HCT116 (cell line): ENCODE results near the gene LRP1B. TPM values are rescaled to one million over a fixed set of nuclear protein-coding genes. Genes with fewer than 3 reads are reported as not detected.

ENCODE experiments used
- ATAC-seq: fragments of 200-7000 bp; cut with Tn5 transposase; 2 replicates; pipeline ENCODE4 v1.9.1; 2020; ENCODE audit warnings: mild to moderate bottlenecking, moderate library complexity
- BruUV-seq: library from RNA; stranded (reverse); fragments of 400-500 nt; replicated peaks from 2 replicates; lab custom pipeline; 2021; lab: Mats Ljungman, UMichigan
- CTCF ChIA-PET: fragments of 300-600 bp; sonication (Branson Sonifier 250); formaldehyde crosslinking; loops from one replicate; lab custom pipeline; 2021; ENCODE audit warnings: antibody characterized with exemption; lab: Charles Lee
- POLR2A ChIA-PET: fragments of 300-600, 350-600 bp; sonication (Branson Sonifier 250); formaldehyde crosslinking; loops from one replicate; lab custom pipeline; 2021; ENCODE audit warnings: antibody characterized with exemption; lab: Charles Lee
- RAD21 ChIA-PET, 2 experiments: fragments of 300-600 bp; sonication (Branson Sonifier 250); formaldehyde crosslinking; loops; one replicate each; lab custom pipeline; 2023; ENCODE audit warnings: low total read pairs in 2 of 2; ENCODE audit not compliant: uncharacterized antibody in 2 of 2, unreplicated experiment in 2 of 2, low non-redundant PET in 1 of 2; lab: Charles Lee
- DNase-seq: peaks from one replicate; pipeline ENCODE4 v3.0.0-alpha.2; 2010; ENCODE audit warnings: low read depth, low spot score
- H2AFZ ChIP-seq: fragments of 200-600 bp; shearing (Covaris generic), sonication (generic); 2 replicates; pipeline ENCODE4 v1.6.1; 2017; ENCODE audit warnings: low read depth, mixed run types, mixed read lengths, antibody characterized with exemption, low read length; ENCODE audit not compliant: poor library complexity, severe bottlenecking
- H3K27ac ChIP-seq: 2 replicates; pipeline ENCODE4 v1.5.1; 2012; ENCODE audit warnings: low read depth, low read length
- H3K27me3 ChIP-seq: fragments of 200-600 bp; sonication (generic); 2 replicates; pipeline ENCODE4 v1.6.1; 2016; ENCODE audit warnings: mixed run types, low read length, mixed read lengths; ENCODE audit not compliant: insufficient read depth
- H3K36me3 ChIP-seq, 2 experiments: fragments of 200-500 bp in 1 of 2; fragments of 200-600 bp in 1 of 2; sonication (Bioruptor generic) in 1 of 2; sonication (generic) in 1 of 2; 2 replicates each; pipeline versions ENCODE4 v1.5.1 to v1.6.1; 2014 to 2016; ENCODE audit warnings: low read length in 2 of 2, inconsistent platforms in 1 of 2, mixed read lengths in 1 of 2, mixed run types in 1 of 2; ENCODE audit not compliant: insufficient read depth in 2 of 2, control insufficient read depth in 1 of 2
- H3K4me1 ChIP-seq, 2 experiments: fragments of 200-600 bp in 1 of 2; sonication (generic) in 1 of 2; 2 replicates each; pipeline versions ENCODE4 v1.5.1 to v1.6.1; 2012 to 2017; ENCODE audit warnings: low read length in 2 of 2, inconsistent platforms in 1 of 2, mild to moderate bottlenecking in 1 of 2, mixed read lengths in 1 of 2, mixed run types in 1 of 2, moderate library complexity in 1 of 2; ENCODE audit not compliant: insufficient read depth in 2 of 2, control insufficient read depth in 1 of 2
- H3K4me2 ChIP-seq: fragments of 200-600 bp; sonication (generic); 2 replicates; pipeline ENCODE4 v1.6.1; 2017; ENCODE audit warnings: mixed run types, low read length, mixed read lengths
- H3K4me3 ChIP-seq, 2 experiments: fragments of 200-600 bp in 1 of 2; sonication (generic) in 1 of 2; replicated peaks in 1 of 2; 2 replicates each; pipeline ENCODE4 v1.5.1; 2011 to 2016; ENCODE audit warnings: low read length in 2 of 2, control low read depth in 1 of 2, low read depth in 1 of 2, mild to moderate bottlenecking in 1 of 2, mixed read lengths in 1 of 2, mixed run types in 1 of 2
- H3K79me2 ChIP-seq: fragments of 200-600 bp; sonication (generic); 2 replicates; pipeline ENCODE4 v1.6.1; 2017; ENCODE audit warnings: mild to moderate bottlenecking, mixed run types, low read length, moderate library complexity, mixed read lengths; ENCODE audit not compliant: insufficient read depth
- H3K9ac ChIP-seq: fragments of 200-600 bp; sonication (generic); 2 replicates; pipeline ENCODE4 v1.6.1; 2016; ENCODE audit warnings: low read length, mixed read lengths
- H3K9me2 ChIP-seq: fragments of 200-600 bp; sonication (generic), shearing (Covaris generic); 2 replicates; pipeline ENCODE4 v1.6.1; 2017; ENCODE audit warnings: mixed run types, mild to moderate bottlenecking, moderate library complexity; ENCODE audit not compliant: insufficient read depth
- H3K9me3 ChIP-seq, 2 experiments: fragments of 200-500 bp in 1 of 2; fragments of 200-600 bp in 1 of 2; sonication (Bioruptor generic) in 1 of 2; sonication (generic) in 1 of 2; 2 replicates each; pipeline ENCODE4 v1.6.1; 2014 to 2017; ENCODE audit warnings: low read length in 2 of 2, mixed read lengths in 2 of 2, inconsistent platforms in 1 of 2, low read depth in 1 of 2, mild to moderate bottlenecking in 1 of 2, mixed run types in 1 of 2, moderate library complexity in 1 of 2; ENCODE audit not compliant: control insufficient read depth in 1 of 2, insufficient read depth in 1 of 2
- H4K20me1 ChIP-seq: fragments of 200-600 bp; sonication (generic), shearing (Covaris generic); 2 replicates; pipeline ENCODE4 v1.6.1; 2017; ENCODE audit warnings: mixed run types, mild to moderate bottlenecking, moderate library complexity; ENCODE audit not compliant: insufficient read depth
- CEBPB ChIP-seq: IDR thresholded peaks from 2 replicates; pipeline ENCODE4 v1.6.1; 2012; ENCODE audit warnings: low read depth
- EZH2 ChIP-seq: fragments of 200-600 bp; sonication (generic); IDR thresholded peaks from 2 replicates; pipeline ENCODE4 v1.6.1; 2017; ENCODE audit warnings: antibody characterized with exemption, mixed run types
- ZFX ChIP-seq: fragments of 450-650 bp; IDR thresholded peaks from 2 replicates; pipeline ENCODE4 v1.6.1; 2017
- ZNF274 ChIP-seq: fragments of 200-500 bp; sonication (Bioruptor generic); IDR thresholded peaks from 2 replicates; pipeline ENCODE4 v1.6.1; 2014; ENCODE audit warnings: mild to moderate bottlenecking, low read depth, low read length, inconsistent platforms
- intact Hi-C: fragments of 100-400 bp; cut with micrococcal nuclease; formaldehyde crosslinking; loops from 2 replicates; pipeline ENCODE4 v1.10.0; 2022
- total RNA-seq: library from RNA; stranded (reverse); gene quantifications from one replicate; pipeline ENCODE4 v1.2.1, GENCODE V29; 2021; ENCODE audit not compliant: unreplicated experiment
- TF ChIP-seq, protein P1 (sequence below): IDR thresholded peaks from 2 replicates; pipeline ENCODE4 v1.6.1; 2011; ENCODE audit warnings: mild to moderate bottlenecking, low read length, moderate library complexity; ENCODE audit not compliant: insufficient replicate concordance; ENCODE audit errors: extremely low read depth
- TF ChIP-seq, protein P2 (sequence below), 3 experiments: fragments of 200-600 bp in 1 of 3; sonication (generic) in 1 of 3; IDR thresholded peaks in 2 of 3; conservative IDR thresholded peaks in 1 of 3; 2 replicates each; pipeline ENCODE4 v1.5.1; 2012 to 2017; ENCODE audit warnings: low read depth in 2 of 3, low read length in 2 of 3, antibody characterized with exemption in 1 of 3, borderline replicate concordance in 1 of 3, control low read depth in 1 of 3, mild to moderate bottlenecking in 1 of 3, mixed read lengths in 1 of 3, mixed run types in 1 of 3, moderate library complexity in 1 of 3; ENCODE audit not compliant: insufficient read depth in 1 of 3
- TF ChIP-seq, protein P3 (sequence below): IDR thresholded peaks from 2 replicates; pipeline ENCODE4 v1.6.1; 2012

Gene LRP1B
- total RNA-seq, 1 experiment from 2014 or later = 0.34 TPM

DNA sequence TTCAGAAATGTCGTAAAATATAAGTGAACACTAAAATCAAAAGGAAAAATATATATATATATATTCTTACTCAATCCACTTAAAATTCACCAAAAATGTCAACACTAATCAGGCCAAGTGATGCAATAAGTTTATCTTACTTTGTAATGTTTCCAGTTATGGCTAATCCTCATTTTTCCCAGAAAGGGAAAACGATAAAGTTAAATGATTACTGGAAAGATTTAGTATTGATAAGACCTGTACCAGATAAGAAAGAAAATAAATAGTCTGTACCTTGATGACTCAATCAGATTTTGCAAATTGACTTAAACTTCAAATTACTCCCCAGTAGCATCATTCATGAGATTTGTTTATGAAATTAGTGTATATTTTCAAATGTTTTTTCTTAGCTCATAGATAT lies 407.0 kb downstream of the LRP1B start (continued):
- TF ChIP-seq, protein P1, sequence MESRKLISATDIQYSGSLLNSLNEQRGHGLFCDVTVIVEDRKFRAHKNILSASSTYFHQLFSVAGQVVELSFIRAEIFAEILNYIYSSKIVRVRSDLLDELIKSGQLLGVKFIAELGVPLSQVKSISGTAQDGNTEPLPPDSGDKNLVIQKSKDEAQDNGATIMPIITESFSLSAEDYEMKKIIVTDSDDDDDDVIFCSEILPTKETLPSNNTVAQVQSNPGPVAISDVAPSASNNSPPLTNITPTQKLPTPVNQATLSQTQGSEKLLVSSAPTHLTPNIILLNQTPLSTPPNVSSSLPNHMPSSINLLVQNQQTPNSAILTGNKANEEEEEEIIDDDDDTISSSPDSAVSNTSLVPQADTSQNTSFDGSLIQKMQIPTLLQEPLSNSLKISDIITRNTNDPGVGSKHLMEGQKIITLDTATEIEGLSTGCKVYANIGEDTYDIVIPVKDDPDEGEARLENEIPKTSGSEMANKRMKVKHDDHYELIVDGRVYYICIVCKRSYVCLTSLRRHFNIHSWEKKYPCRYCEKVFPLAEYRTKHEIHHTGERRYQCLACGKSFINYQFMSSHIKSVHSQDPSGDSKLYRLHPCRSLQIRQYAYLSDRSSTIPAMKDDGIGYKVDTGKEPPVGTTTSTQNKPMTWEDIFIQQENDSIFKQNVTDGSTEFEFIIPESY = no peak
- no peak for TF ChIP-seq CEBPB
- TF ChIP-seq, protein P2, sequence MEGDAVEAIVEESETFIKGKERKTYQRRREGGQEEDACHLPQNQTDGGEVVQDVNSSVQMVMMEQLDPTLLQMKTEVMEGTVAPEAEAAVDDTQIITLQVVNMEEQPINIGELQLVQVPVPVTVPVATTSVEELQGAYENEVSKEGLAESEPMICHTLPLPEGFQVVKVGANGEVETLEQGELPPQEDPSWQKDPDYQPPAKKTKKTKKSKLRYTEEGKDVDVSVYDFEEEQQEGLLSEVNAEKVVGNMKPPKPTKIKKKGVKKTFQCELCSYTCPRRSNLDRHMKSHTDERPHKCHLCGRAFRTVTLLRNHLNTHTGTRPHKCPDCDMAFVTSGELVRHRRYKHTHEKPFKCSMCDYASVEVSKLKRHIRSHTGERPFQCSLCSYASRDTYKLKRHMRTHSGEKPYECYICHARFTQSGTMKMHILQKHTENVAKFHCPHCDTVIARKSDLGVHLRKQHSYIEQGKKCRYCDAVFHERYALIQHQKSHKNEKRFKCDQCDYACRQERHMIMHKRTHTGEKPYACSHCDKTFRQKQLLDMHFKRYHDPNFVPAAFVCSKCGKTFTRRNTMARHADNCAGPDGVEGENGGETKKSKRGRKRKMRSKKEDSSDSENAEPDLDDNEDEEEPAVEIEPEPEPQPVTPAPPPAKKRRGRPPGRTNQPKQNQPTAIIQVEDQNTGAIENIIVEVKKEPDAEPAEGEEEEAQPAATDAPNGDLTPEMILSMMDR (IDR thresholded peaks at IDR 0.05 in 2 of 3, conservative IDR thresholded peaks at IDR 0.05 in 1 of 3; ENCODE audit: borderline replicate concordance in 1 of 3, insufficient read depth in 1 of 3, low read depth in 2 of 3, low read length in 2 of 3) = no peak
- TF ChIP-seq, protein P3, sequence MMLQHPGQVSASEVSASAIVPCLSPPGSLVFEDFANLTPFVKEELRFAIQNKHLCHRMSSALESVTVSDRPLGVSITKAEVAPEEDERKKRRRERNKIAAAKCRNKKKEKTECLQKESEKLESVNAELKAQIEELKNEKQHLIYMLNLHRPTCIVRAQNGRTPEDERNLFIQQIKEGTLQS = no peak
- TF ChIP-seq ZNF274 = no peak
- TF ChIP-seq EZH2 = no peak

DNA sequence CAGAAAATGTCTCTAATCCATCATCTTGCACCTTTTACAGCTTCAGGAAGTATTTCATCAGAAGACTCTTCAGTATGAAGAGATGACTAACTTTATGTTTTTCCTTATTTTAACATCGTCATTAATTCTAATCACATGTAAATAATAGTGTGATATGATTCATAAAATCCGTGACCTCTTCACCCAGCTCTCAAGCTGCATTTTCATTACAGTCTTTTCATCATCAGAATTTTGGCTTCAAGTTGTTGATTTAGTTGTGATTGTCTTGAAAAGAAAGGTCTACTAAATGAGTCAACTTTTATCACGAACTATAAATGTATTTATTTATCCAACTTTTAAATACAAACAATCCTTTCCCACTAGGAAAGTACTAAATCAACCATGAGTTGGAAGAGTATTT lies 410.3 kb downstream of the LRP1B start:
- DNase-seq (no peak), ATAC-seq (no peak)
- ChIA-PET RAD21 (no interaction called here), POLR2A (no interaction called here), CTCF (no interaction called here)
- no peak overlapping the region for H2AFZ ChIP-seq
- H3K36me3 ChIP-seq = no peaks in the 10 kb centered on the region
- no peaks in the 10 kb centered on the region for H4K20me1 ChIP-seq
- H3K9me2 ChIP-seq = no peaks in the 10 kb centered on the region
- intact Hi-C loops = no loop called here
- no peaks in the 10 kb centered on the region for H3K27me3 ChIP-seq
- no peak overlapping the region for H3K9ac ChIP-seq
- H3K9me3 ChIP-seq = no peaks in the 10 kb centered on the region
- H3K27ac ChIP-seq = no peak overlapping the region
- no TSS peak for BruUV-seq
- no peak overlapping the region for H3K4me2 ChIP-seq
- no peak for TF ChIP-seq ZFX
- TF ChIP-seq, protein P2 (IDR thresholded peaks at IDR 0.05 in 2 of 3, conservative IDR thresholded peaks at IDR 0.05 in 1 of 3; ENCODE audit: borderline replicate concordance in 1 of 3, insufficient read depth in 1 of 3, low read depth in 2 of 3, low read length in 2 of 3) = no peak
- TF ChIP-seq, protein P1 = no peak
- no peaks in the 10 kb centered on the region for H3K4me1 ChIP-seq
- no peak overlapping the region for H3K4me3 ChIP-seq
- no peaks in the 10 kb centered on the region for H3K79me2 ChIP-seq
